ENCODE measurements around the gene SLC44A5. TPM values are rescaled to one million over a fixed set of nuclear protein-coding genes. Genes with fewer than 3 reads are reported as not detected.

SLC44A5 gene
- total and polyA plus RNA-seq, 9 donors: 0.12 to 1.4 (median 0.20) TPM

GRCh38 chr1:75625795-75626194 lies 14.9 kb upstream of the SLC44A5 start:
- Histone ChIP-seq H3K9me3 (replicated peaks; ENCODE audit: control insufficient read depth, low read depth, low read length) (no peaks in the 10 kb centered on the region), H3K4me1 (ENCODE audit: control insufficient read depth, insufficient read depth, low read length) (no peaks in the 10 kb centered on the region), H3K36me3 (ENCODE audit: control insufficient read depth, insufficient read depth, low read length) (no peaks in the 10 kb centered on the region), H3K27ac (ENCODE audit: low read length) (no peak overlapping the region), H3K27me3 (ENCODE audit: control insufficient read depth, insufficient read depth, low read length) (no peaks in the 10 kb centered on the region), H3K4me3 (ENCODE audit: low read length) (no peak overlapping the region)
- DNase-seq: no peak
- WGBS (ENCODE audit: insufficient coverage): 86% methylated on average over 2 of the region's 3 CpGs

- Histone ChIP-seq H3K27me3 (ENCODE audit: control insufficient read depth, insufficient read depth, low read length) (peaks cover 27% of the 10 kb centered on the region), H3K36me3 (ENCODE audit: control insufficient read depth, insufficient read depth, low read length) (no peaks in the 10 kb centered on the region), H3K4me1 (ENCODE audit: control insufficient read depth, insufficient read depth, low read length) (peaks cover 21% of the 10 kb centered on the region), H3K4me3 (ENCODE audit: low read length) (no peak overlapping the region), H3K27ac (ENCODE audit: low read length) (no peak overlapping the region), H3K9me3 (replicated peaks; ENCODE audit: control insufficient read depth, low read depth, low read length) (no peaks in the 10 kb centered on the region)
- no peak for DNase-seq
Measured at GRCh38 chr1:75618382-75618781, 7.5 kb upstream of the SLC44A5 start.

GRCh38 chr1:75616436-75617433 lies 5.8 kb upstream of the SLC44A5 start:
- Histone ChIP-seq H3K9me3 (replicated peaks; ENCODE audit: control insufficient read depth, low read depth, low read length) (no peaks in the 10 kb centered on the region), H3K27ac (ENCODE audit: low read length) (no peak overlapping the region), H3K4me3 (ENCODE audit: low read length) (peak overlapping the region; percentile 17), H3K36me3 (ENCODE audit: control insufficient read depth, insufficient read depth, low read length) (no peaks in the 10 kb centered on the region), H3K27me3 (ENCODE audit: control insufficient read depth, insufficient read depth, low read length) (peaks cover 31% of the 10 kb centered on the region), H3K4me1 (ENCODE audit: control insufficient read depth, insufficient read depth, low read length) (peaks cover 21% of the 10 kb centered on the region)
- WGBS (ENCODE audit: insufficient coverage): 5% methylated on average over 33 of the region's 39 CpGs
- DNase-seq: peak; percentile 54

- DNase-seq: peak; percentile 71
Measured at GRCh38 chr1:75615613-75616435, 4.9 kb upstream of the SLC44A5 start.

GRCh38 chr1:75614399-75614756 lies 3.5 kb upstream of the SLC44A5 start:
- DNase-seq: peak; percentile 9
- no peak overlapping the region for H3K27ac ChIP-seq (ENCODE audit: low read length)
- no peaks in the 10 kb centered on the region for H3K36me3 ChIP-seq (ENCODE audit: control insufficient read depth, insufficient read depth, low read length)
- peaks cover 31% of the 10 kb centered on the region for H3K27me3 ChIP-seq (ENCODE audit: control insufficient read depth, insufficient read depth, low read length)
- peaks cover 21% of the 10 kb centered on the region for H3K4me1 ChIP-seq (ENCODE audit: control insufficient read depth, insufficient read depth, low read length)
- H3K9me3 ChIP-seq (replicated peaks; ENCODE audit: control insufficient read depth, low read depth, low read length): no peaks in the 10 kb centered on the region
- WGBS (ENCODE audit: insufficient coverage): 0% methylated on average over 8 of the region's 8 CpGs
- no peak overlapping the region for H3K4me3 ChIP-seq (ENCODE audit: low read length)

More at GRCh38 chr1:75615613-75616435, 4.9 kb upstream of the SLC44A5 start:
- WGBS (ENCODE audit: insufficient coverage): 0% methylated on average over 49 of the region's 72 CpGs
- no peaks in the 10 kb centered on the region for H3K9me3 ChIP-seq (replicated peaks; ENCODE audit: control insufficient read depth, low read depth, low read length)
- H3K4me3 ChIP-seq (ENCODE audit: low read length): peak overlapping the region; percentile 47
- no peaks in the 10 kb centered on the region for H3K36me3 ChIP-seq (ENCODE audit: control insufficient read depth, insufficient read depth, low read length)
- H3K4me1 ChIP-seq (ENCODE audit: control insufficient read depth, insufficient read depth, low read length): peaks cover 21% of the 10 kb centered on the region
- H3K27ac ChIP-seq (ENCODE audit: low read length): no peak overlapping the region
- peaks cover 31% of the 10 kb centered on the region for H3K27me3 ChIP-seq (ENCODE audit: control insufficient read depth, insufficient read depth, low read length)

- peak; percentile 1 for DNase-seq
- no peaks in the 10 kb centered on the region for H3K9me3 ChIP-seq (replicated peaks; ENCODE audit: control insufficient read depth, low read depth, low read length)
- no CpG with 5 or more reads among the region's 5 CpGs for WGBS (ENCODE audit: insufficient coverage)
- H3K27me3 ChIP-seq (ENCODE audit: control insufficient read depth, insufficient read depth, low read length): peaks cover 31% of the 10 kb centered on the region
- no peaks in the 10 kb centered on the region for H3K36me3 ChIP-seq (ENCODE audit: control insufficient read depth, insufficient read depth, low read length)
- no peak overlapping the region for H3K27ac ChIP-seq (ENCODE audit: low read length)
- H3K4me1 ChIP-seq (ENCODE audit: control insufficient read depth, insufficient read depth, low read length): peaks cover 21% of the 10 kb centered on the region
- no peak overlapping the region for H3K4me3 ChIP-seq (ENCODE audit: low read length)
Measured at GRCh38 chr1:75613916-75614315, 3.0 kb upstream of the SLC44A5 start.

GRCh38 chr1:75612976-75613375 lies 2.1 kb upstream of the SLC44A5 start:
- Histone ChIP-seq H3K27me3 (ENCODE audit: control insufficient read depth, insufficient read depth, low read length) (peaks cover 31% of the 10 kb centered on the region), H3K4me1 (ENCODE audit: control insufficient read depth, insufficient read depth, low read length) (peaks cover 21% of the 10 kb centered on the region), H3K36me3 (ENCODE audit: control insufficient read depth, insufficient read depth, low read length) (no peaks in the 10 kb centered on the region), H3K4me3 (ENCODE audit: low read length) (no peak overlapping the region), H3K27ac (ENCODE audit: low read length) (no peak overlapping the region), H3K9me3 (replicated peaks; ENCODE audit: control insufficient read depth, low read depth, low read length) (no peaks in the 10 kb centered on the region)
- 67% methylated on average over 3 of the region's 3 CpGs for WGBS (ENCODE audit: insufficient coverage)
- no peak for DNase-seq

- Histone ChIP-seq H3K9me3 (replicated peaks; ENCODE audit: control insufficient read depth, low read depth, low read length) (no peaks in the 10 kb centered on the region), H3K4me1 (ENCODE audit: control insufficient read depth, insufficient read depth, low read length) (no peaks in the 10 kb centered on the region), H3K4me3 (ENCODE audit: low read length) (no peak overlapping the region), H3K27me3 (ENCODE audit: control insufficient read depth, insufficient read depth, low read length) (no peaks in the 10 kb centered on the region), H3K36me3 (ENCODE audit: control insufficient read depth, insufficient read depth, low read length) (no peaks in the 10 kb centered on the region), H3K27ac (ENCODE audit: low read length) (no peak overlapping the region)
- no peak for DNase-seq
- 0% methylated on average over 1 of the region's 2 CpGs for WGBS (ENCODE audit: insufficient coverage)
Measured at GRCh38 chr1:75602486-75602885, 8.4 kb downstream of the SLC44A5 start.

GRCh38 chr1:75600781-75601180 lies 10.1 kb downstream of the SLC44A5 start:
- H3K27me3 ChIP-seq (ENCODE audit: control insufficient read depth, insufficient read depth, low read length): no peaks in the 10 kb centered on the region
- H3K4me3 ChIP-seq (ENCODE audit: low read length): no peak overlapping the region
- H3K4me1 ChIP-seq (ENCODE audit: control insufficient read depth, insufficient read depth, low read length): no peaks in the 10 kb centered on the region
- no peak overlapping the region for H3K27ac ChIP-seq (ENCODE audit: low read length)
- no peaks in the 10 kb centered on the region for H3K9me3 ChIP-seq (replicated peaks; ENCODE audit: control insufficient read depth, low read depth, low read length)
- DNase-seq: no peak
- no peaks in the 10 kb centered on the region for H3K36me3 ChIP-seq (ENCODE audit: control insufficient read depth, insufficient read depth, low read length)
- WGBS (ENCODE audit: insufficient coverage): no CpG with 5 or more reads among the region's 1 CpG

- no peaks in the 10 kb centered on the region for H3K4me1 ChIP-seq (ENCODE audit: control insufficient read depth, insufficient read depth, low read length)
- no peaks in the 10 kb centered on the region for H3K27me3 ChIP-seq (ENCODE audit: control insufficient read depth, insufficient read depth, low read length)
- WGBS (ENCODE audit: insufficient coverage): no CpG with 5 or more reads among the region's 3 CpGs
- no peaks in the 10 kb centered on the region for H3K9me3 ChIP-seq (replicated peaks; ENCODE audit: control insufficient read depth, low read depth, low read length)
- H3K27ac ChIP-seq (ENCODE audit: low read length): no peak overlapping the region
- no peak for DNase-seq
- H3K36me3 ChIP-seq (ENCODE audit: control insufficient read depth, insufficient read depth, low read length): no peaks in the 10 kb centered on the region
- H3K4me3 ChIP-seq (ENCODE audit: low read length): no peak overlapping the region
Measured at GRCh38 chr1:75594327-75594726, 16.6 kb downstream of the SLC44A5 start.
